Stimulated activated CD8-positive, alpha-beta memory T cell treated with anti-CD3 and anti-CD28 coated beads, Interleukin-7, amount 100 ng/mL, for 24 hours (primary cell): Measurements from ENCODE around the gene GPR137.

Experiments used
- DNase-seq: peaks from one replicate; pipeline ENCODE4 v3.0.0-alpha.2; 2020; ENCODE audit warnings: low read depth

The GPR137 gene

DNA sequence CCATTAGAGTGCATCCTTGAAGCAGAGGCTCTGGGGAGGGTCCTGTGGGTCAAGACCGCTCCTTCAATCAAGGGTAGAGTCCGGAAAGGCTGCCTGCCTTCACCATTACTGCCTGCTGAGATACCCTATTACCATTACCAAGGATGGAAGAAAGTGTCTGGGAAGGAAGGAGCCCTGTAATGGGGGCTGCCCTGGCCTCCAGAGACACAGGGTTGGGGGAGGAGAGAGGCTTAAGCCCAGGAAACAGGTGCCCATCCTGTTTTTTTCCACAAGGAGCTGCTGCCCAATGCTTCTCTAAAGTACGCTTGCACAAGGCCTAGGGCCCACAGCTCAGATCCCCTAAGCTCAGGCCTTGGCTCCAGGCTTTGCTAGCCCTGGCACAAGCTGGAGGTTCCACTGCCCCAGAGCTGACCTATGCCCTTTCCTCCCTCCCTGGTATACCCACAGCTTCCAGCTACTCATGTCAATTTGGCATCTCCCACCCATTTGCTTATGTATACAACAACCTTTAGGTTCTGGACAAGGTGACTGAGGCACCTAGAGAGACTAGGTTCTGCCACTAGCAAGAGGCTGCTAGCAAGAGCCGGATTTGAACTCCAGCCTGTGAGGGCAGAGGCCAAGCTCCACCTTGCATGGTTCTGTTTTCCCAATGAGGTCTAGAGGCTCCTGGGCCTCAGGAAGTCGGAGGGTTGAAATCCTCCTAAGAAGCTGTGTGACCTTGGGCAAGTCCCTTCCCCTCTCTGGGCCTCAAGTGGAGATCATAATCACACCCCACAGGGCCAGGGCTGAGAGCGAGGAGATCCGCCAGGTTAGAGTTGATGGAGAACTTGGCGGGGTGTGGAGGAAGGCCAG, 35.9 kb upstream of the GPR137 start:
- DNase-seq, result no peak

DNA sequence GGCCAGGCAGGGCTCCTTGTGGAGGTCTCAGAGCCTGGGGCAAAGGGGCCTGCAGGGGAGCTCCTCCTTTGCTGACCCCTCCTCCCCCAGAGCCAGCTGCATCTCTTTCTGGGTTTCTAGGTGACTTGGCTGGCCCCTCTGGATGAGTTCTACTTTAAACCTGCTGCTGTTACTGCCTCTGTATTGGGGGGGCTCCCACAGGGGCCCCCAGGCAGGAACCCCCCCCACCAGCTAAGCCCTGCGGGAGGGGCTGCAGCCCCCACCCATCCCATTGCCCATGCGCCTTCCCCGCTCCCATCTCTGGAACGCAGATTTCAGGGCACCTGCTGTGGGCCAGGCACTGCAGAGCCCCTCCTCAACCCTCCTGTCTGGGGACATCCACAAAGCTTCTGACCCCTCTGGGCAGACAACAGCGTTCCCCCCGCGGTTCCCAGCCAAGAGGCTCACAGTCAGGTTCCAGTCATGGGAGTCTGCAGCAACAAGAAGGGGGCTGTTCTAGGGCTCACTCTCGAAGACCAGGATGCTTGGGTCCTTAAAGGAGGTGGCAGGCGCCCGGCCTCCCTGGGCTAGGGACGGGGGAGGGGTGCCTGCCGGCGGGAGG, 35.1 kb upstream of the GPR137 start:
- DNase-seq, result no peak

DNA sequence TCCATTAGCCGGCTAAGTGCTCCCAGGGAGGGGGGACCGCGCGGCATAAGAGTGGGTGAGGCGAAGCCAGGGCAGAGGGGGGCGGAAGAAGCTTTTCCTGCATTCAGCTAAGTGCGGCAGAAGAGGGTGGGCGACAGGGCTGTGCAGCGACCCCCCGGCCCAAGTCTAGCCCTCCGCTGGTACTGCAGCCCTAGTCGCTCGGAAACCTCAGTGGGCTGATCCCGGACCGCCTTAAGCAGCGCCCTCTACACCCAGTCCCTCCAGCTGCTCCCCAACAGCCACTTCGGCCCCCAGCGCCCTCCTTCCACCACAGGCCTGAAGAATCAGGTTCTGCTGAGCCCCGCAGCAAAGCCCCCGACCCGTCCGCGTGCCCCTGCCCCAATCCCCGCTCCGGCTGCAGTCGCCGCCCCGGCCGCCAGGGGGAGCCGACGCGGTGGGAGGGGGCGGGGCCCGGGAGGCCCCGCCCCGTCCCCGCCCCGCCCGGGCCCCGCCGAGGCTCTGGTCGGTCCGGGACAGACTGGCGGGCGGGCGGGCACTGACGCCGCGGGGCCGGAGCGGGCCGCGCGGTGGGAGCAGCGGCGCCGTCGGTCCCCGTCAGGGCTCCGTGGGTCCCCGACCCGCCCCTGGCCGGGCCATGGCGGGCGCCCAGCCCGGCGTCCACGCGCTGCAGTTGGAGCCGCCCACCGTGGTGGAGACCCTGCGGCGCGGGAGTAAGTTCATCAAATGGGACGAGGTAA, 34.5 kb upstream of the GPR137 start, which contains the start of gene PLCB3:
Gene PLCB3 (plus strand): TSS at position 515 of the 737 bp plus-strand sequence. CDS start 120 bp downstream, at position 635.
- peak; percentile 34 for DNase-seq

DNA sequence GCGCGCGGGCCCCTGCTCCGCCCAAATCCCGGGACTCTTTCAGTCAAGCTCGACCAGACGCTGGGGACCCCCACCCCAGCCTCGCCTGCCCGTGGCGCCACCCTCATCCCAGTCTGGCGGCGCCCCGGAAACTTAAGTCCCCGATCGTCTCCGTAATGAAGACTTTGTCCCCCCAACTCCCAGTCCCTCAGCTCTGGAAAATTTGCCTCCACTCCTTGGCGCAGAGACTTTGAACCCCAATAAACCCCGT, 34.0 kb upstream of the GPR137 start:
- no peak for DNase-seq

DNA sequence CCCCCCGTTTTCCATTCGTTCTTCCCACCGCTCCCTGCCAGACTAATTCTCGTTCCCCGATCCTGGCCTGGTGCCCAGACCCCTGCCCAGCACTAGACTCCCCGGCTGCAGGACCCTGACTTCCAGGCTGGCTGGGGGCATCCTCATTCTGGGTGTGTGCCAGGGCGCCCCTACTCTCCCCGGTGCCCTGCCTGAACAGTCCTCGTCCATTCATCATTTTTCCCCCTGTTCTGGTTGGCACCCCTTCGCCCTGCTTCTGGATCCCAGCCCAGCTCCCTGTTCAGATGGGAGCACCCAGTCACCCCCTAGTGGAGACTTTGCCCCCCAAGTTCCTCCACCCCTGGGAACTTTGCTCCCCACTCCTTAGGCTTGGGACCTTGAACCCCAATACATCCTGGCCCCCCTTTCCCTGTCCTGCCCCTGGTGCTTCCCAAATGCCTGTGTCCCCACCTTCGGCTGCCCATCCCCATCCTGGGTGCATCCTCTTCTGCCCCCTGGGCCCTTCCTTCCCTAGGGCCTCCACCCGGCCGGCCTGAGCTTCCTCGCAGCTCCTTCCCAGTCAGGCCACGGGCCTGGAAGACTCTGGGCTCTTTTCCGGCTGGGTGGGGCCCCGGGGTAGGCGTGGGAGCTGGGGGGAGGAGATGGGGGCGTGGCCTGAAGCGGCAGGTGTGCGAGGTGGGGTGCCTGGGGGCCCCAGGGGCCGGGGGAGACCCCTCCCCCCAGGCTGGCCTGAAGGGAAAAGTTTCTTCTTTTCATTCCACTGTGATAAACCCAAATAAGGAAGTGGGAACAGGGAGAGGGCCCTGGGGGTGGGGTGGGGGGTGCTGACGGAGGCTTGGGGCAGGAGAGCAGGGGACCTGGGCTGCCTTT, 33.4 kb upstream of the GPR137 start:
- DNase-seq, result no peak

DNA sequence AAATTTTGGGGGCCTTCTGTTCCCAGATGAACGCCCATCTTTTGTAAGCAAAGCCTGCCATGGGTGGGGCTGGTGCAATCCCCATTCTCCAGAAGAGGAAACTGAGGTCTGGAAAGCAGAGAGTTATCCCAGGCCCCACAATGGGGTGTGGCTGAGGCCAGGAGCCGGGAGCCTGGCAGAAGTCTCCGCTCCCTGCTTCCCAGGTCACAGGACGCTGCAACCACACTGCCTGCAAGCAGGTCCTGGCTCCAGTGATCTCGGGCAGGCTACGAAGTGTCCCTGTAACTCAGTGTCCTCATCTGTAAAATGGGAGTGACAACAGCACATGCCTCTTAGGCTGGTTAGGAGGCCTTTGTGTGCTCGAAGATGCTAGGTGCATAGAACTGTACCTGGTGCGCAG, 32.6 kb upstream of the GPR137 start:
- no peak for DNase-seq

DNA sequence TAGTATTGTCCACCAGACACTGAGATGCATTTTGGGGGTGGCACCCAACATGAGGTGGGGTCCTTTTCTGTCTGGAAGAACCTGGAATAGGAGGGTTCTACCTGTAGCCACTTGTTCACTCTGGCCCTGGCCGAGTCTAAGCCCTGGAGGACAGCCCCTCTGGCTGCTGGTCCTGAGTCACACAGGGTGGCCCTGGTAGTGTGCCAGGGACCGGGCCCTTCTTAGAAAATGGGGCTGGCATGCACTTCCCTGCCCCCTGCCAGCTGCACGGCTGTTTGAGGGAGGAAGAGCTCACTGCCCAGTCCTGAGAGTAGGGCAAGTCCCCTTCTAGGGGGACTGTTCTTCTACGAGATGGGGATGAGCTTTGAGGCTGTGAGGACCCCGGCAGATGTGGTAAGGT, 32.2 kb upstream of the GPR137 start:
- DNase-seq, result no peak

DNA sequence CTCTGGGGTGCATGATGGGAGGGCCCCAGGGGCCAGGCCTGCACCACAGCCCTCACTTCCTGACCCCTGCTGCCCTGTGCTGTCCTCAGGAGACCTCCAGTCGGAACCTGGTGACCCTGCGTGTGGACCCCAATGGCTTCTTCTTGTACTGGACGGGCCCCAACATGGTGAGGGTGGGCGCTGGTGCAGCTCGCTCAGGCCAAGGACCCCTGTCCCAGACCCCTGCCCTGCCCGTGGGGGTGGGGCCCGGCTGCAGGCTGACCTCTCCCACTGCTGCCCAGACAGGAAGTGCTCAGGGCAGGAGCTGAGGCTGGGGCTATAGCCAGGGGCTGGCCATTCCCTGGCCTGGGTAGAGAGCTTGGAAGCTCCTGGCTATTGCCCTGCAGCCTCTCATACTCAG, 31.3 kb upstream of the GPR137 start:
- no peak for DNase-seq

DNA sequence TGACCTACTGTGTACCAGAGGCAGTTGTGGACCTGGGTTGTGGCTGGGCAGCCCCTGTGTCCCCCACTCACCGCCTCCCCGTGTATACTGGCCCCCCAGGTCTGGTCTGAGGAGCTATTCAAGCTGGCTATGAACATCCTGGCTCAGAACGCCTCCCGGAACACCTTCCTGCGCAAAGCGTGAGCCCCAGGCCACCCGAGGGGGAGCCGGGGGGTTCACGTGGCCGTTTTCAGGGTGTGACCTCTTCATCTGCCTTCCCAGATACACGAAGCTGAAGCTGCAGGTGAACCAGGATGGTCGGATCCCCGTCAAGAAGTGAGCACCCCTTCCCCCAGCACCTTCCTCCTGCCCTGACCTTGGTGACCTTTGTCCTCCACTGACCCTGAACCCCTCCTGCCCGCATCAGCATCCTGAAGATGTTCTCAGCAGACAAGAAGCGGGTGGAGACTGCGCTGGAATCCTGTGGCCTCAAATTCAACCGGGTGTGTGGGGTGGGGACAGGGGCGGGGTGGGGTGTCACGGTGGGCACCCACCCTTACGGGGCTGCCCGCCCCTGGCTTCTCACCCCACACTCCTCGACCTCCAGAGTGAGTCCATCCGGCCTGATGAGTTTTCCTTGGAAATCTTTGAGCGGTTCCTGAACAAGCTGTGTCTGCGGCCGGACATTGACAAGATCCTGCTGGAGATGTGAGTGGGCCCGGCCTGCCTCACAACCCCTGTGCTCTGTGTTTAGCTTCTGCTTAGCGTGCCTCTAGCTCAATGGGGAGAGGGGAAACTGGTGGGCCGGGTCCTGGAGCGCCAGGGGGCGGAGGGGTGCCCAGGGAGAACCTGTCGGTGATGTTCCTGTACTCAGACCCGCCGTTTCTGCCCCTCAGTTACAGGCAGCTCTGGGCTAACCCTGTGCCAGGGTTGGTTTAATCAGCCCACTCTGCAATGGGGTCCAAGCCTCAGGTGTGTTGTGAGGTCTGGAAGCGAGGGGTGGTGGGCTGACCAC, 30.2 kb upstream of the GPR137 start:
- no peak for DNase-seq

DNA sequence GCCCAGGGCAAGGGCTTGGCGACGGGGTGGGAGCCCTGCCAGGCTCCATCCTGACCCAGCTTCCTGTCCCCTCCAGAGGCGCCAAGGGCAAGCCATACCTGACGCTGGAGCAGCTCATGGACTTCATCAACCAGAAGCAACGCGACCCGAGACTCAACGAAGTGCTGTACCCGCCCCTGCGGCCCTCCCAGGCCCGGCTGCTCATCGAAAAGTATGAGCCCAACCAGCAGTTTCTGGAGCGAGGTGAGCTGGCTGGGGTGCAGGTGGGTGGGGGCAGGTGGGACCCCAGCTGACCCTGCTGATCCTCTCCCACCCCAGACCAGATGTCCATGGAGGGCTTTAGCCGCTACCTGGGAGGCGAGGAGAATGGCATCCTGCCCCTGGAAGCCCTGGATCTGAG, 29.3 kb upstream of the GPR137 start:
- no peak for DNase-seq

DNA sequence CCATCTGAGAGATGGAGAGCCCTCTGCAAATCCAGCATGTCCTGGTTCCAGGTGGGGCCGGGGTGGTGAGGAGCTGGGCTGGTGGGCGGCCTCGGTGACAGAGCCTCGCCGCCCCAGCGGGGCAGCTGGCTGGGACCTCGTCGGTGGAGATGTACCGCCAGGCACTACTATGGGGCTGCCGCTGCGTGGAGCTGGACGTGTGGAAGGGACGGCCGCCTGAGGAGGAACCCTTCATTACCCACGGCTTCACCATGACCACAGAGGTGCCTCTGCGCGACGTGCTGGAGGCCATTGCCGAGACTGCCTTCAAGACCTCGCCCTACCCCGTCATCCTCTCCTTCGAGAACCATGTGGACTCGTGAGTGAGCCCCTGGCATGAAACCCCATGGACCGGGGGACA, 27.3 kb upstream of the GPR137 start:
- no peak for DNase-seq

DNA sequence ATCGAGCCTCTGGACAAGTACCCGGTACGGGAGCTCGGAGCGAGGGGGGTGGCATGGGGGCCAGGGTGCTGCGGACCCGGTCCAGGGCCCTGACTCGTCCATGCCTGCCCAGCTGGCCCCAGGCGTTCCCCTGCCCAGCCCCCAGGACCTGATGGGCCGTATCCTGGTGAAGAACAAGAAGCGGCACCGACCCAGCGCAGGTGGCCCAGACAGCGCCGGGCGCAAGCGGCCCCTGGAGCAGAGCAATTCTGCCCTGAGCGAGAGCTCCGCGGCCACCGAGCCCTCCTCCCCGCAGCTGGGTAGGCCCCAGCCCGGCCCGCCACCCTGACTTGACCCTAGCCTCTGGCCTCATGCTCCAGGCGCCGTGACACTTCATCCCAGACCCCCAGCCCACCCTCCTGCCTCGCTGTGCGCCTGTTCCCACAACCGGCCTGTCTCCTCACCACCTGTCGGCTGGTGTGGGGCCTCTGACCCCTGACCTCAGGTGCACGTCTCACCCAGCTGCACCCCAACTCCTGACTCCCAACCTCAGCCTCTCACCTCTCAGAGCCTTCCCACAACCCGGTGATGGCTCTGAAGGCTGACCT, 26.6 kb upstream of the GPR137 start:
- no peak for DNase-seq

DNA sequence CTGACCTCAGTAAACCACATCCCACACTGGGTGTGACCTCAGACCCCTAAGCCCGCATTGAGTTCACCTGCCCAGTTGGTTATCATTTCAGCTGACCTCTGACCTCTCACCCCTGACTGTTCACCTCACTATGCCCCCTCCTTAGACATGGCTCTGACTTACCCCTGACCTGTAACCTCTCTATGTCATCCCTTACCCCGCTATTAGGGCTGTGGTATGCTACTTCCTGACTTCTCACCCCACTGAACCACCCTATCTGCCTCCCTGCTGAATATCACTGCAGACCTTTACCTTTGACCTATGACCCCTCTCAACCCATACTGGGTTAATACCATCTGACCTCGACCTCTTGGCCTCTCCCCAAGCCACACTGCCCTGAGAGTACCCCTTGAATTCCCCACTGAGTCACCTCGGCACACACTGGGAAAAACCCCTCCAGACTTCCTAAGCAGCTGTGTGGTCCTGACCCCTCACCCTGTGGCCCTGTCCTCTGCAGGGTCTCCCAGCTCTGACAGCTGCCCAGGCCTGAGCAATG, 26.0 kb upstream of the GPR137 start:
- DNase-seq, result no peak

DNA sequence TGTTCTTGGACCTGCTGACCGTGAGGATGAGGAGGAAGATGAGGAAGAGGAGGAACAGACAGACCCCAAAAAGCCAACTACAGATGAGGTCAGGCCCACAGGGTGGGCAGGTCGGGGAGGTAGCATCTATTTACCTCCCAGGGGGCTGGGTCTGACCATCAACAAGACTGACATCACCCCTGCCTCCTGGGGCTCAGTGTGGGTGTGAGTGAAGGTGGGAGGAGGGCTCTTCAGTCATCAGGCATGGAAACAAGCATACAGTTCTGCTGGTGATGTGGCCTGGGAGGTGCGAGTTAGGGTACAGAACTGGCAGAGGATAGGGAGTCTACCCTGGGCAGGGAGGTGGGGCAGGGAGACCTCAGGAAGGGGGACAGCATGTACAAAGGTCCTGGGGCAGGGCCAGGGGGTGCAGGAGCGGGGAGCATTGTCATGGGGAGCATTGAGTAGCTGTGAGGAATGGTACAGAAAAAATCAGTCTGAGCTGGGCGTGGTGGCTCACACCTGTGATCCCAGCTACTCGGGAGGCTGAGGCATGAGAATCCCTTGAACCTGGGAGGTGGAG, 25.4 kb upstream of the GPR137 start:
- DNase-seq, result no peak

DNA sequence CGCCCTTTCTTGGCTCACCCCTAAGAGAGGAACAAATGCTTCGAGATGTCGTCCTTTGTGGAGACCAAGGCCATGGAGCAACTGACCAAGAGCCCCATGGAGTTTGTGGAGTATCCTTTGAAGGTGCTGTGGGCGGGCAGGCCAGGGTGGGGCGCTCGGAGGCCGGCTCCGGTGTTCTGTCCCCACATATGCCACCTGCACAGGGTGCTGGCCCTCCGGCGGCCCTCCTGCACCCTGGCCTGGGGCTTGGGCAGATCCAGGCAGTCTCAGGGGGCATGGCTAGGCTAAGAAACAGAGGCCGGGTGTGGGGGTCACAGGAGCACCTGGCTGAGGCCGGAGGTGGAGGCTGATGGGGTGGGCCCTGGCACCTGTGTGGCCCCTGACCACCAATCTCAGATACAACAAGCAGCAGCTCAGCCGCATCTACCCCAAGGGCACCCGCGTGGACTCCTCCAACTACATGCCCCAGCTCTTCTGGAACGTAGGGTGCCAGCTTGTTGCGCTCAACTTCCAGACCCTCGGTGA, 24.0 kb upstream of the GPR137 start:
- DNase-seq, result no peak

DNA sequence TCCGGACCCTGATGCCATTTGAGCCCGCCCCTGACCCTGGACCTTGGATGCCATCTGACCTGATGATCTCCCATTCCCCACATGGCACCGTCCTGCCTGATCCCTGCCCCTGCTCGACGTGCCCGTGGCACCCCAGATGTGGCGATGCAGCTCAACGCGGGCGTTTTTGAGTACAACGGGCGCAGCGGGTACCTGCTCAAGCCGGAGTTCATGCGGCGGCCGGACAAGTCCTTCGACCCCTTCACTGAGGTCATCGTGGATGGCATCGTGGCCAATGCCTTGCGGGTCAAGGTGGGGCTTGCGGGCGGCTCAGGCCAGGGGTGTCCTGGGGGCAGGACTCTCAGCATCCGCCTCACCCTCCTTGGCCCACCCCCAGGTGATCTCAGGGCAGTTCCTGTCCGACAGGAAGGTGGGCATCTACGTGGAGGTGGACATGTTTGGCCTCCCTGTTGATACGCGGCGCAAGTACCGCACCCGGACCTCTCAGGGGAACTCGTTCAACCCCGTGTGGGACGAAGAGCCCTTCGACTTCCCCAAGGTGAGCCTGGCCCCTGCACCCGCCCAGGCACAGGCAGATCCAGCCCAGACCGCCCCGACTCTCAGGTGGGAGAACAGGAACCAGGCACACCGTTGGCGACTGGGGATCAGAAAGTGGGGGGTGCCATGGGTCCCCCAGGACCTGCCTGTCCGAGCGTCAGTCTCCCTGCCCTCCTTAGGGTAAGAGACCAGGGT, 23.2 kb upstream of the GPR137 start:
- no peak for DNase-seq

DNA sequence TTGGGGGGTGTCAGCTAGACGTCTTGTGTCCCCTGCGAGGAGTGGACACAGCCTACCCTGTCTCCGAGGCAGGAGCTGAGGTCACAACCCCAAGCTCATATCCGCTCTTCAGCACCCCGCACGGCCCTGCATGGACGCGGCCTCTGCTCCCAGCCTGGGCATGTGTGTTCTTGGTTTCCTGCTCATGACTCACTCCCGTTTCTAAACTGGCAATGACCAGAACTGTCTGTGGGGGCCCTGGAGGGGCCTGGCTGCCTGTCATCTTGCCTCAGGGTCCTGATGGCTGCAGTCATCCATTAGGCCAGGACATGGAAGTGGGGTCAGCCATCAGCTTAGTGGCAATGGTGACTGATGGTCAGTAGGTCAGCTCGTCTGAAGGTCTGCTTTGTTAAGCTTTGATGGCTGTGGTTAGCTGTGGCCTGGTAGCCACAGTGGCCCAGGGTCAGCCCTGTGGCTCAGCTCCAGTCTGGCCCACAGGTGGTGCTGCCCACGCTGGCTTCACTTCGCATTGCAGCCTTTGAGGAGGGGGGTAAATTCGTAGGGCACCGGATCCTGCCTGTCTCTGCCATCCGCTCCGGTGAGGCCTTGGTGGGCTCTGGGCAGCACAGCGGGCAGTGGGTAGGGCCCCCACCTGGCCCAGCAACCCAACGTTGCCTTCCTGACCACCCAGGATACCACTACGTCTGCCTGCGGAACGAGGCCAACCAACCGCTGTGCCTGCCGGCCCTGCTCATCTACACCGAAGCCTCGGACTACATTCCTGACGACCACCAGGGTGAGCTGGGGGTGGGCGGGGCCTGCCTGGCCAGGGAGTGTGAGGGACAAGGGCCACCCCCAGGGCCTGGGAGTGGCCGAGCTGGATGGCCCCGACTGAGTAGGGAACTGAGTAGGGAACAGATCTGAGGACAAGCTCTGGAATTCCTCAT, 22.4 kb upstream of the GPR137 start:
- no peak for DNase-seq

DNA sequence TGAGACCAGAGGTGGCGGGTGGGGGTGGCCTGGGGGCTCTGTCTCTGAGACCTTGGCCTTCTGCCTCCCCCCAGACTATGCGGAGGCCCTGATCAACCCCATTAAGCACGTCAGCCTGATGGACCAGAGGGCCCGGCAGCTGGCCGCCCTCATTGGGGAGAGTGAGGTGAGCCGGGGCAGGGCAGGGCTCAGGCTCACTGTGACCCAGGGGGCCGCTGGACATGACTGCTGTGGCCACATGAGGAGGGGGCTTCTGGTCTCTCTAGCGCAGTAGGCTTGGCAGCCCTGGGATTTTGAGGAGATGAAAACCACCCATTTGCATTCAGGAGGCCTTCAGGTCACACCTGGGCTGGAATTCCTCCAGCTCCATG, 21.7 kb upstream of the GPR137 start:
- no peak for DNase-seq
